ENCODE data around the gene CRYGD. TPM values are rescaled to one million over a fixed set of nuclear protein-coding genes. Genes with fewer than 3 reads are reported as not detected.

The CRYGD gene
- total RNA-seq, 6 experiments from 2014 or later: not detected

GRCh38 chr2:208072250-208072892 lies 52.0 kb downstream of the CRYGD start:
- Mint-ChIP-seq H3K27me3 (ENCODE audit: insufficient read depth) (peaks cover 4% of the 10 kb centered on the region), H3K4me3 (no peak overlapping the region), H3K27ac (no peak overlapping the region), H3K4me1 (ENCODE audit: low read depth) (peaks cover 16% of the 10 kb centered on the region), H3K36me3 (ENCODE audit: low read depth) (no peaks in the 10 kb centered on the region), H3K9me3 (no peaks in the 10 kb centered on the region)
- TF ChIP-seq CTCF (IDR thresholded peaks at IDR 0.05): peak; percentile 92
- DNase-seq: peak; percentile 64

Other genes with a start within 250 kb of the CRYGD start
- 1 to 10 TPM; 6.4 to 8.2 (median 7.2) TPM for gene PLEKHM3, start 99.0 kb downstream of the CRYGD start, total RNA-seq (2021; fragmentation: NEBNext Ultra II Directional; extraction: Animal tissue kit (Norgen Biotek cat#: 25700))
- not detected for gene CRYGC, start 5.3 kb upstream of the CRYGD start, total RNA-seq (2021; fragmentation: NEBNext Ultra II Directional; extraction: Animal tissue kit (Norgen Biotek cat#: 25700))
- gene CRYGB, start 21.6 kb upstream of the CRYGD start, total RNA-seq (2021; fragmentation: NEBNext Ultra II Directional; extraction: Animal tissue kit (Norgen Biotek cat#: 25700)): not detected
- gene CRYGA, start 39.1 kb upstream of the CRYGD start, total RNA-seq (2021; fragmentation: NEBNext Ultra II Directional; extraction: Animal tissue kit (Norgen Biotek cat#: 25700)): not detected
- gene C2orf80, start 65.5 kb upstream of the CRYGD start, total RNA-seq (2021; fragmentation: NEBNext Ultra II Directional; extraction: Animal tissue kit (Norgen Biotek cat#: 25700)): not detected
- 10 to 100 TPM; 42.7 to 61.7 (median 58.4) TPM for gene IDH1, start 130.5 kb upstream of the CRYGD start, total RNA-seq (2021; fragmentation: NEBNext Ultra II Directional; extraction: Animal tissue kit (Norgen Biotek cat#: 25700))
- 10 to 100 TPM; 17.2 to 22.0 (median 20.2) TPM for gene PIKFYVE, start 141.7 kb upstream of the CRYGD start, total RNA-seq (2021; fragmentation: NEBNext Ultra II Directional; extraction: Animal tissue kit (Norgen Biotek cat#: 25700))